ENCODE results near the gene SIX3. TPM values are rescaled to one million over a fixed set of nuclear protein-coding genes. Genes with fewer than 3 reads are reported as not detected.

The SIX3 gene
- total RNA-seq, 4 donors from 2014 or later: not detected

GRCh38 chr2:44974064-44974715 is 32.7 kb downstream of the SIX3 start:
- intact Hi-C loops (cut with DNase I; ENCODE audit: low total_unique reads): no loop called here
- DNase-seq: no peak
- TF ChIP-seq CTCF (IDR thresholded peaks at IDR 0.05): no peak
- no peak for TF ChIP-seq POLR2A (IDR thresholded peaks at IDR 0.05)
- Histone ChIP-seq H3K36me3 (no peaks in the 10 kb centered on the region), H3K9me3 (no peaks in the 10 kb centered on the region), H3K27me3 (no peaks in the 10 kb centered on the region), H3K4me1 (no peaks in the 10 kb centered on the region), H3K4me3 (no peak overlapping the region), H3K27ac (no peak overlapping the region)

- TF ChIP-seq POLR2A (IDR thresholded peaks at IDR 0.05): no peak
- TF ChIP-seq CTCF (IDR thresholded peaks at IDR 0.05): no peak
- Histone ChIP-seq H3K27ac (no peak overlapping the region), H3K4me1 (no peaks in the 10 kb centered on the region), H3K9me3 (no peaks in the 10 kb centered on the region), H3K27me3 (no peaks in the 10 kb centered on the region), H3K36me3 (no peaks in the 10 kb centered on the region), H3K4me3 (no peak overlapping the region)
- no peak for DNase-seq
- intact Hi-C loops (cut with DNase I; ENCODE audit: low total_unique reads): no loop called here
These were observed 34.3 kb downstream of the SIX3 start for GRCh38 chr2:44975571-44976450.

- Histone ChIP-seq H3K27me3 (no peaks in the 10 kb centered on the region), H3K36me3 (no peaks in the 10 kb centered on the region), H3K27ac (no peak overlapping the region), H3K4me1 (no peaks in the 10 kb centered on the region), H3K4me3 (no peak overlapping the region), H3K9me3 (no peaks in the 10 kb centered on the region)
- no peak for DNase-seq
- TF ChIP-seq POLR2A (IDR thresholded peaks at IDR 0.05) (no peak), CTCF (IDR thresholded peaks at IDR 0.05) (no peak)
- intact Hi-C loops (cut with DNase I; ENCODE audit: low total_unique reads): no loop called here
These were observed 38.1 kb downstream of the SIX3 start for GRCh38 chr2:44979581-44979980.

GRCh38 chr2:44980751-44981713 is 39.5 kb downstream of the SIX3 start:
- DNase-seq: no peak
- intact Hi-C loops (cut with DNase I; ENCODE audit: low total_unique reads): loop anchor here (5.0 kb wide), 1 partner anchor 511 kb away; no protein-coding TSS in a partner anchor
- Histone ChIP-seq H3K36me3 (no peaks in the 10 kb centered on the region), H3K27ac (no peak overlapping the region), H3K9me3 (no peaks in the 10 kb centered on the region), H3K27me3 (no peaks in the 10 kb centered on the region), H3K4me3 (no peak overlapping the region), H3K4me1 (no peaks in the 10 kb centered on the region)
- TF ChIP-seq CTCF (IDR thresholded peaks at IDR 0.05) (no peak), POLR2A (IDR thresholded peaks at IDR 0.05) (no peak)
